Measurements from ENCODE around the gene PDE4C.

- no peak for TF ChIP-seq POLR2AphosphoS5 (IDR thresholded peaks at IDR 0.05)
- TF ChIP-seq EP300 (IDR thresholded peaks at IDR 0.05) = no peak
- TF ChIP-seq CTCF (IDR thresholded peaks at IDR 0.05) = no peak
- no peak for TF ChIP-seq POLR2A (IDR thresholded peaks at IDR 0.05)
Measured at GRCh38 chr19:18232540-18233223, 6.4 kb upstream of the PDE4C start.
